Measurements from ENCODE around the gene BORCS8. TPM values are rescaled to one million over a fixed set of nuclear protein-coding genes. Genes with fewer than 3 reads are reported as not detected.

The BORCS8 gene
- total RNA-seq, 4 donors from 2014 or later = 15.4 to 38.7 (median 18.2) TPM

DNA sequence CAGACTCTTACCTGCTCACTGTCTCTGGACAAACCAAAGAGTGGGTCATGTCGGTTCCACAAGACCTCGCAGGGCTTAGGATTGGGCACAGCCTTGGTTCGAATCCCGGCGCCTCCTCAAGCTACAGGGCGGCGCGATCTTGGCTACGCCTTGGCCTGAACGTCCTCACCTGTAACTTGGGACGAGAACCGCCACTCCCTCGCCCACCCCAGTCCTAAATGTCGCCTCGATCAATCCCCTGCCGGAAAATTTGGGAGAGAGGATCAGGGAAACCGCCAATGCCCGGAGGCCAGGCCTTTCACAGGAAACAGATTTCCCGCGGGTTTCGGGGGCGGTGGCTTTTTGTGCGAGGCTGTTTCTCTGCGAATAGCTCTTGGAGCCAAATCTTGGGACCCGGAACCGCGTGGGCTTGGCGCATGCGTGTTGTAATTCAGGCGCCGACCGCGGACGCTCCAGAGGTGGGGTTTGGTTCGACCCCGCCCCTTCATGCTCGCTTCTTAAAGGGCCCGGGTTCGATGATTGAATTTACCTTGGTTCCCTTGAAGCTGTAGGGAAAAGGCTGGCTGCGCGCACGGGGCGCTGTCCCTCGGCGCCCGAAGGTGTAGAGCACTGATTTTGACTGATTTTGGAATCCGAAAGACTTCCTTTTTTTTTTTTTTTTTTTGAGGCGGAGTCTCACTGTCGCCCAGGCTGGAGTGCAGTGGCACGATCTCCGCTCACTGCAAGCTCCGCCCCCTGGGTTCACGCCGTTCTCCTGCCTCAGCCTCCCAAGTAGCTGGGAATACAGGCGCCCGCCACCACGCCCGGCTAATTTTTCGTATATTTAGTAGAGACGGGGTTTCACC, 11.3 kb upstream of the BORCS8 start, which contains the start of gene NR2C2AP:
TSS of gene NR2C2AP (minus strand) at position 403 of the 845 bp plus-strand sequence. CDS start at position 49, 354 bp downstream.
- Histone ChIP-seq H3K27me3 (no peaks in the 10 kb centered on the region), H3K27ac (peak within 1 kb of the TSS; percentile 48 to 70 (median 58)), H3K9me3 (no peaks in the 10 kb centered on the region), H3K36me3 (peaks cover 8 to 20% of the 10 kb centered on the region in 2 donors), H3K4me1 (peaks cover 8 to 22% of the 10 kb centered on the region in 2 donors), H3K4me3 (replicated peaks in 1 of 3) (peak within 1 kb of the TSS; percentile 52 to 65 (median 60))
- TF ChIP-seq POLR2A (IDR thresholded peaks at IDR 0.05) = peak in 1 of 2 donors; percentile 24
- TF ChIP-seq CTCF (IDR thresholded peaks at IDR 0.05) = peak in 1 of 6 experiments; percentile 18
- 7 to 14% methylated on average over 36 to 59 of the region's 60 CpGs for WGBS, 2 donors
- intact Hi-C loops (cut with DNase I) = no loop called here
- peak; percentile 92 to 93 for DNase-seq

DNA sequence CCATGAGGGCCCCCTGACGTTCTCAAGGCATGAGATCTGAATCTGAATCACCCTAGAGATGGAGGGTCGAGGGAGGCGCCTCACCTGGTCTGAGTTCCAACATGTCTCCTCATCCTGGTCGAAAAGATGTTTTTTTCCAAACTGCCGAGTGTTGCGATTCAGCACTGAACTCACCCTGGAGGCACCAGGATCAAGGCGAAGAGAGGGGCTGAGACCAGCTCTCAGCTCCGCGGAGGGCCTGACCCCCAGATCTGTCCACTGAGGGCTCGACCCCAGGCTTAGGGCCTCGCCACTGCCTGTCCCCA, 10.7 kb upstream of the BORCS8 start:
- H3K9me3 ChIP-seq = no peaks in the 10 kb centered on the region
- peaks cover 8 to 24% of the 10 kb centered on the region in 2 donors for H3K36me3 ChIP-seq
- H3K4me1 ChIP-seq = peaks cover 8 to 22% of the 10 kb centered on the region in 2 donors
- no peak for DNase-seq
- TF ChIP-seq CTCF (IDR thresholded peaks at IDR 0.05) = no peak
- no peak for TF ChIP-seq POLR2A (IDR thresholded peaks at IDR 0.05)
- no peaks in the 10 kb centered on the region for H3K27me3 ChIP-seq
- intact Hi-C loops (cut with DNase I) = no loop called here
- peak overlapping the region in 2 of 3 donors; percentile 60 to 65 for H3K4me3 ChIP-seq (replicated peaks in 1 of 3)
- 21 to 32% methylated on average over 6 to 11 of the region's 11 CpGs for WGBS, 2 donors
- peak overlapping the region; percentile 48 to 70 (median 58) for H3K27ac ChIP-seq

DNA sequence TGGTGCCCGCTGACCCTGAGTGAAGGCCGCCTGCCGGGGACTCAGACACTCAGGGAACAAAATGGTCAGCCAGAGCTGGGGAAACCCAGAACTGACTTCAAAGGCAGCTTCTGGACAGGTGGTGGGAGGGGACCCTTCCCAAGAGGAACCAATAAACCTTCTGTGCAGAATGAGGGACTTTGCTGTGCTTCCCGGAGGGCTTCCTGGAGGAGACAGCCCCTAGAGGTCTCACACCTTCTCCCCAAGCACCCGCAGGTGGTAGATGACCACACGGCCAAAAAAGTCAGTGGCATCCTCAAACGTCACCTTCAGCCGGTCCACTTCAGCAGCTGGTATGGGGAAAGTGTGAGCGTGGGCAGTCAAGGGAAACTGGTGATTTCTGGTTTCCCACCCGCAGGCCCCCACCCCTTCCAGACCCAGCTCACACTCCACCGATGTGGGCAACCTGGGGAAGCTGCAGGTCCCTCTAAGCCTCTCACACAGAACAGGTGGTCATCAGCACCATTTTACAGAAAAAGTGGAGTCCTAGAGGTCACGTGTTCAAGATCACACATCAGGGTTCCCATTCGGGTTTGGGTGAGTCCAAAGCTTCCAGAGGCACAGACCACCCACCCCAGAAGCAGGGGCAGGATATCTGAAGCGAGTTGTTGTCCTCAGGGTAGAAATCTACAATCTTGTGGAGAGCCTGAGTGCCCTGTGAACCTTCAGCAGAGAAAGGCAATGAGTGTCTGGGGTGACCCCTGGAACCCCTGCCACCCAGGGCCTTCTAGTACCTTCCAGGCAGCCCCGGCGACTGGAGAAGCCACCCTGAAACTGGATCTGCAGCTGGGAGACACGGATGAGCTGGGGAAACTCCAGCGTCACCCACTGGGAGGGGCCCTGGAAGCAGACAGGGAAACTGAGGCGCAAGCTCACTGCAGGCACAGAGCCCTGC, 10.0 kb upstream of the BORCS8 start:
- no peak for TF ChIP-seq CTCF (IDR thresholded peaks at IDR 0.05)
- TF ChIP-seq POLR2A (IDR thresholded peaks at IDR 0.05) = no peak
- 83 to 86% methylated on average over 16 to 17 of the region's 19 CpGs for WGBS, 2 donors
- Histone ChIP-seq H3K9me3 (no peaks in the 10 kb centered on the region), H3K4me1 (peaks cover 8 to 22% of the 10 kb centered on the region in 2 donors), H3K27ac (no peak overlapping the region), H3K27me3 (no peaks in the 10 kb centered on the region), H3K4me3 (replicated peaks in 1 of 3) (peak overlapping the region in 2 of 3 donors; percentile 60 to 65), H3K36me3 (peaks cover 15 to 30% of the 10 kb centered on the region in 2 donors)
- DNase-seq = no peak
- intact Hi-C loops (cut with DNase I) = no loop called here

GRCh38 chr19:19193926-19194325, 2.0 kb upstream of the BORCS8 start:
- Histone ChIP-seq H3K9me3 (no peaks in the 10 kb centered on the region), H3K36me3 (peaks cover 13 to 27% of the 10 kb centered on the region in 2 donors), H3K4me1 (peaks cover 34 to 40% of the 10 kb centered on the region in 2 donors), H3K27me3 (no peaks in the 10 kb centered on the region), H3K27ac (peak overlapping the region in 2 of 3 donors; percentile 38 to 43), H3K4me3 (replicated peaks in 1 of 3) (peak overlapping the region in 1 of 3 donors; percentile 93)
- WGBS, 2 donors = 68 to 73% methylated on average over 5 of the region's 5 CpGs
- TF ChIP-seq CTCF (IDR thresholded peaks at IDR 0.05) (no peak), POLR2A (IDR thresholded peaks at IDR 0.05) (no peak)
- DNase-seq = no peak
- intact Hi-C loops (cut with DNase I) = no loop called here

All from thyroid gland (tissue), 4 donors.